Neutrophil (primary cell): Measurements from ENCODE around the gene STAG1.
"Not testable (repeated sequence)": the region's sequence is repeated elsewhere in the genome, so short reads cannot be mapped to it uniquely, and the experiment has no call there.

Experiments used
- H3K27ac ChIP-seq: fragments of 200-600 bp; sonication (generic); 2 replicates; pipeline ENCODE4 v1.5.1; 2016; ENCODE audit warnings: mild to moderate bottlenecking, moderate library complexity
- H3K27me3 ChIP-seq: fragments of 200-600 bp; sonication (generic); 2 replicates; pipeline ENCODE4 v1.6.0; 2016; ENCODE audit warnings: mild to moderate bottlenecking
- H3K36me3 ChIP-seq: fragments of 200-600 bp; sonication (generic); 2 replicates; pipeline ENCODE4 v1.5.1; 2017
- H3K4me1 ChIP-seq, 2 experiments: fragments of 200-600 bp in 1 of 2; sonication (generic) in 1 of 2; 1 replicate in 1 of 2; 2 replicates in 1 of 2; pipeline versions ENCODE4 v1.5.1 to v1.6.1; 2013 to 2016; ENCODE audit warnings: low read depth in 1 of 2, low read length in 1 of 2, mild to moderate bottlenecking in 1 of 2, moderate library complexity in 1 of 2; ENCODE audit not compliant: control insufficient read depth in 1 of 2, insufficient read depth in 1 of 2
- H3K4me3 ChIP-seq, 2 experiments: fragments of 200-600 bp in 1 of 2; sonication (generic) in 1 of 2; 1 replicate in 1 of 2; 2 replicates in 1 of 2; pipeline ENCODE4 v1.5.1; 2013 to 2016; ENCODE audit warnings: low read depth in 1 of 2, low read length in 1 of 2, mild to moderate bottlenecking in 1 of 2, moderate library complexity in 1 of 2
- H3K9me3 ChIP-seq: fragments of 200-600 bp; sonication (generic); 2 replicates; pipeline ENCODE4 v1.5.1; 2016
- TF ChIP-seq, protein P1 (sequence below): fragments of 200-600 bp; sonication (generic); IDR thresholded peaks from 2 replicates; pipeline ENCODE4 v1.5.1; 2016; ENCODE audit warnings: antibody characterized with exemption

Gene STAG1

DNA sequence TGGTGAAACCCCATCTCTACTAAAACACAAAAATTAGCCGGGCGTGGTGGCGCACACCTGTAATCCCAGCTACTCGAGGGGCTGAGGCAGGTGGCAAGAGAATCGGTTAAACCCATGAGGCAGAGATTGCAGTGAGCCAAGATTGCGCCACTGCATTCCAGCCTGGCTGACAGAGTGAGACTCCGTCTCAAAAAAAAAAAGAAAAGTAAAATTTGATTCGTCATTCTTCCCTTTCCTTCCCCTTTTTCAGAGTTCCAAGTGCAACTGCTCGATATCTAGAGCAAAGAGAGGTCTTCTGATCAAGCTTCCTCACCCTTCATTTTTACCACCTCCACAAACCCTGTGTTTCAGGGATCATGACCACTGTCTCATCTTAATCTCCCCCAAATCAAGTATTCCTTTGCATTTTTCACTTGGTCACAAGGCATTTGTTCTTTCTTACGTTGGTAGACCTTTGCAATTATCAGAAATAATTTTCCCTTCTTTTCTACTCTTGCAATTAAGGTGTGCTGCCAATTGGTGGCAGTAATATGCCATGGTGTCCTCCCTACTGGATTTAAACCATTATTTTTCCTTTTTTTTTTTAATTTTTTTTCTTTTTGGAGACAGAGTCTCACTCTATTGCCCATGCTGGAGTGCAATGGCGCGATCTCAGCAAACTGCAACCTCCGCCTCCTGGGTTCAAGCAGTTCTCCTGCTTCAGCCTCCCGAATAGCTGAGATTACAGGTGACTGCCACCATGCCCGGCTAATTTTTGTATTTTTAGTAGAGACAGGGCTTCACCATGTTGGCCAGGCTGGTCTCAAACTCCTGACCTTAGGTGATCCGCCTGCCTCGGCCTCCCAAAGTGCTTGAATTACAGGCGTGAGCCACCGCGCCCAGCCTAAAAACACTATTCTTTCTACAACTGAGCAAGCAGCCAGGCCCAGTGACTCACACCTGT is 6.3 kb upstream of the STAG1 start:
- H3K27ac ChIP-seq: peak overlapping the region; percentile 83
- H3K27me3 ChIP-seq, H3K9me3 ChIP-seq, H3K36me3 ChIP-seq: not testable (repeated sequence)
- TF ChIP-seq, protein P1, sequence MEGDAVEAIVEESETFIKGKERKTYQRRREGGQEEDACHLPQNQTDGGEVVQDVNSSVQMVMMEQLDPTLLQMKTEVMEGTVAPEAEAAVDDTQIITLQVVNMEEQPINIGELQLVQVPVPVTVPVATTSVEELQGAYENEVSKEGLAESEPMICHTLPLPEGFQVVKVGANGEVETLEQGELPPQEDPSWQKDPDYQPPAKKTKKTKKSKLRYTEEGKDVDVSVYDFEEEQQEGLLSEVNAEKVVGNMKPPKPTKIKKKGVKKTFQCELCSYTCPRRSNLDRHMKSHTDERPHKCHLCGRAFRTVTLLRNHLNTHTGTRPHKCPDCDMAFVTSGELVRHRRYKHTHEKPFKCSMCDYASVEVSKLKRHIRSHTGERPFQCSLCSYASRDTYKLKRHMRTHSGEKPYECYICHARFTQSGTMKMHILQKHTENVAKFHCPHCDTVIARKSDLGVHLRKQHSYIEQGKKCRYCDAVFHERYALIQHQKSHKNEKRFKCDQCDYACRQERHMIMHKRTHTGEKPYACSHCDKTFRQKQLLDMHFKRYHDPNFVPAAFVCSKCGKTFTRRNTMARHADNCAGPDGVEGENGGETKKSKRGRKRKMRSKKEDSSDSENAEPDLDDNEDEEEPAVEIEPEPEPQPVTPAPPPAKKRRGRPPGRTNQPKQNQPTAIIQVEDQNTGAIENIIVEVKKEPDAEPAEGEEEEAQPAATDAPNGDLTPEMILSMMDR: peak; percentile 27
- H3K4me3 ChIP-seq: peak overlapping the region; percentile 44 to 54
- peaks cover 19 to 23% of the 10 kb centered on the region in 2 experiments for H3K4me1 ChIP-seq

DNA sequence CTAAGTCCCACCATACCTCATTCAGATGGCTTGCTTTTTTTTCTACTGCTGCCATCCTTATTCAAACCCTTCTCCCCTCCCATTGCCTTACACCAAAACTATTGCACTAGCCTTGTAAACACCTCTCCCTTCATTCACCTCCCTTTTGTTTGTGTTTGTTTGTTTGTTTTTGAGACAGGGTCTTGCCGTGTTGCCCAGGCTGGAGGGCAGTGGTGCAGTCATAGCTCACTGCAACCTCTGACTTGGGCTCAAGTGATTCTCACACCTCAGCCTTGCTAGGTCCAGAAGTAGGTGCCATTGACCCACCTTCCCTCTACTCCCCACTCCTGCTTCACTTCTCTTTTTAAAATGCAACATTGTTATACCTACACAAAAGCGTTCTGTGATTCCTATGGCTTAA is 3.0 kb upstream of the STAG1 start:
- H3K27me3 ChIP-seq: no peaks in the 10 kb centered on the region
- H3K4me3 ChIP-seq: no peak overlapping the region
- H3K4me1 ChIP-seq: peaks cover 37 to 38% of the 10 kb centered on the region in 2 experiments
- no peak overlapping the region for H3K27ac ChIP-seq
- TF ChIP-seq, protein P1: no peak
- no peaks in the 10 kb centered on the region for H3K9me3 ChIP-seq
- no peaks in the 10 kb centered on the region for H3K36me3 ChIP-seq

DNA sequence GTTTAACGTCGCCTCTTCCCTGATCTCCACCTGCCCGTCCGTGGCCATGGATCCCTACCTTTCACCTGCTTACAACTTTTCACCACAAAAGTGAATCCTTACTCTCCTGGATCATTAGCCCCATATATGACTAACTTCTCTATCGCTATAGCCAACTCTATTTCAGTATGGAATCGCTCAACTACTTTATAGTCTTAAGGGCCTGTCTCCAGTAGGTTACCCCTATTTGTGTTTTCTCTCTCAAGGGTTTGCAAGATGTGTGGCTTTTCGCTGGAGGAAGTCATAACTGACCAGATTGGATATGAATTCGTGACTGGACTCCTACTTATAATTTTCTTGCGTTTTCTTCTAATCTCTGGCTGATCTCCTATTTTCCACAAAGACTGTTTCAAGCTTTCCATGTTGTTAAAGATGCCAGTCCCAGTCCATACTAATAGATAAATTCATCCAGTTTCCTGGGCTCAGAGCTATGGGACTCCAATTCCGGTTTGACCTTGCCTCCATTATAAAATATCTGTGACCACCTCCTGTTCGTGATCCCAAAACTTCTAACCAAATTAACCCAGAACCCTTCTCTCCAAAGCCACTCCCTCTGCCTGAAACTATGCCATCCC is 1.3 kb upstream of the STAG1 start:
- Histone ChIP-seq H3K27ac (peak overlapping the region; percentile 90), H3K4me1 (peaks cover 45 to 46% of the 10 kb centered on the region in 2 experiments), H3K4me3 (peak overlapping the region; percentile 79 to 97), H3K9me3 (no peaks in the 10 kb centered on the region), H3K27me3 (no peaks in the 10 kb centered on the region), H3K36me3 (no peaks in the 10 kb centered on the region)
- TF ChIP-seq, protein P1: no peak

DNA sequence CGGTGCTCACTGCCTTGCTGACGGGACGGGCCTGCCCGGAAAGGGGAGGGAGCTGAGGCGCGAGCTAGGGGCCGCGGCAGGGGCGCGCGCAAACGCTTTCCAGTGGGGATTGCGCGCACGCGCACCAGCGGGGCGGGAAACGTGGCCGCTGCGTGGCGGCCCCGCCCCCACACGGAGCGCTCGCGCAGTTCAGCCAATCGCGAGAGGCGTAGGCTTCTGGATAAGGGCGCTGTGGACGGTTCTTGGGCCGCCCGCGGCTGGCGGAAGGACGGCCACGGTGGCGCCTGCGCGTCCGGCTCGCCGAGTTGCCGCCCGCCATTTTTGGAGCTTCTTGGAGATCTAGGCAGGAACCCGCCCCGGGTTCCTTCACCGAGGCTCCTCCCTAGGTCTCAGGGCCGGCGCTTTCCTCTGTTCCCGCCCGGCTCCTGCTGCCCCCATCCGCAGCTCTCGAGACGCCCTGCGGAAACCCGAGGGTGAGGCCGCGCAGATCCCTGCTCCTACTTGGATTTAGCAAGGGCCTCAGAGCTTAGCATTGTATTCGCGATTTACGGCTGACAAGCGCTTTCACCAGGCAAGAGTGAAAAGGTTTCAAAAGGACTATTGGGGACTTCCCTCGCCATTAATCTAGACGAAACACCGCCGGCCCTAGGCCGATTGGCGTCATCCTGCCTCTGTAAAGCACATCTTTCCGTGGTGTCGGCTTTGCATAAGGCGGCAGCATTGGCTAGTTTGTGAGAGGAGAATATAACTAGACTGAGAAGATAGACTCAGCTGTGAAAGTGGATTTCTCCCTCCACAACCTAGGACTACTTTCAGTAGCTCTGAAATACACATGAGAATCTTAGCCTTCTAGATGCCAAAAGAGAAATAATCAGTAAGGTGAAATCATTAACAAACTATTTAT is 496 bp upstream of the STAG1 start:
- TF ChIP-seq, protein P1: peak; percentile 100
- no peaks in the 10 kb centered on the region for H3K9me3 ChIP-seq
- no peaks in the 10 kb centered on the region for H3K27me3 ChIP-seq
- no peaks in the 10 kb centered on the region for H3K36me3 ChIP-seq
- H3K4me3 ChIP-seq: peak overlapping the region; percentile 79 to 97
- H3K4me1 ChIP-seq: peaks cover 38 to 39% of the 10 kb centered on the region in 2 experiments
- peak overlapping the region; percentile 90 for H3K27ac ChIP-seq
